ENCODE results near the gene PDLIM1. TPM values are rescaled to one million over a fixed set of nuclear protein-coding genes. Genes with fewer than 3 reads are reported as not detected.
"Not testable (repeated sequence)": the region's sequence is repeated elsewhere in the genome, so short reads cannot be mapped to it uniquely, and the experiment has no call there.

The PDLIM1 gene
- total RNA-seq, 1 donor from 2014 or later, result 51.1 TPM

DNA sequence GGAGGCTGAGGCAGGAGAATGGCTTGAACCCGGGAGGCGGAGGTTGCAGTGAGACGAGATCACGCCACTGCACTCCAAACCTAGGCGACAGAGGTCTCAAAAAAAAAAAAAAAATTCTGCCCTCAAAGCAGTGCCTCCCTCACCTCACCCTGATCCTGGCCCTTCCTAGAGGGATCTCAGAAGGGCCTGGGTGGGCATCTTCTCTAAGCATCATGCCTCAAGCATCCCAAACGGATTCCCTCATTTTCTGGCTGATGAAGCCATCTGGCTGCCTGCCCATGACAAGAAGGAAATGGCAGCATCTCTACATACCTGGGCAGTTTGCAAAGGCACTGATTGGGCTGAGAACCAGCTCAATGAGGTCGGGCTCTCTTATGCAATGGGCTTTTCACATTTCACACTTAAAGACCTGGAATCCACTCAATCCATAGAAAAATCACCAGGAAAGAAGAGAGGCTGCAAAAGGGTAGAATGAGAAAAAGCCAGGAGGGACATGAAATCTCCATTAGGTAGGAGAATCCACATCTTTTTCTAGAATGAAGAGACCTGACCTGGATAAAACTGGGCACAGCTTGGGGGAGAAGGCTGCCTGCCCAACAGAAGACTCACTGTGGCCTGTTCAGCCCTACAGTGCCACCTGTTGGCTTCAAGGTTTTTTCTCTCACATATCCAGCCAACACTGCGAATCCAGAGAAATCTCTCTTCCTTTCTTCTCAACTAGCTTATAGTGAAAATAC, 48.1 kb downstream of the PDLIM1 start:
- peak in 1 of 2 donors; percentile 60 for DNase-seq (ENCODE audit: low read depth in 2 of 2)

DNA sequence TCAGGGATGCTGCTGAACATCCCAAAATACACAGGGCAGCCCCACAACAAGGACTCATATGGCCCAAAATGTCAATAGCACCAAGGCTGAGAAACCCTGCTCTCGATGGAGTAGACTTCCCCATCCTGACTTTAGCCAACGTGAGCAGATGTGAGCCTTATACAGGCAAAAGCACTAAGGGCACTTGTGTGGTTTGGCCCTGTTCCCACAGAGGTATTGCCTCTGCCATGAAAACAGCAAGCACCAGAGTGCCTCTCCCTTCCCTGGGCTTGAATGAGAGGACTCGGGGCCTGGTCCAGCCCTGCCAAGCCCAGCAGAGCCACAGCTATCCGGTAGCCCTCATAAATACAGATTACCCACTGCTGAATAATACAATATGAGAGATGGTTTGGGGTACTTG, 49.3 kb downstream of the PDLIM1 start:
- DNase-seq (ENCODE audit: low read depth in 2 of 2), result no peak

DNA sequence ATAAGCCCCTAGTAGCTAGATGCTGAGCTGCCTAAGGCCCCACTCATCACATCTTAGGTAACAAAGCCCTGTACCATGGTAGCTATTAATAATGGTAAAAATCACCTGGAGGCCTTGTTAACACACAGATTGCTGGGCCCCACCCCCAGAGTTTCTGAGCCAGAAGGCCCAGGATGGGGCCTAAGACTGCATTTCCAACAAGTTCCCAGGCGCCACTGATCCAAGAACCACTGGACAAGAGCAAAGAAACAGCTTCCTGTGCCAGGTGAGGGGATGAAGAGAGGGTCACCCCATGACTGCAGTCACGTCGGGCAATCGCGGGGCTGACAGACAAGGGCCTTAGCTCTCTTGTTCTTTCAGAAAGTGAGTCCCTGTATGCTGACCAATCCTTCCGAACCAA, 50.0 kb downstream of the PDLIM1 start:
- DNase-seq (ENCODE audit: low read depth in 2 of 2), result no peak

DNA sequence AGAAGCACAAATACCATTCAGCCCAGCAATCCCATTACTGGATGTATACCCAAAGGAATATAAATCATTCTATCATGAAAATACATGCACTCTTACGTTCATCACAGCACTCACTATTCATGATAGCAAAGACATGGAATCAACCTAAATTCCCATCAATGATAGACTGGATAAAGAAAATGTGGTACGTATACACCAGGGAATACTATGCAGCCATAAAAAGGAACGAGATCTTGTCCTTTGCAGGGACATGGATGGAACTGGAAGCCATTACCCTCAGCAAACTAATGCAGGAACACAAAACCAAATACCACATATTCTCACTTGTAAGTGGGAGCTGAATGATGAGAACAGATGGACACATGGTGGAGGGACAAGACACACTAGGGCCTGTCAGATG, 50.7 kb downstream of the PDLIM1 start:
- not testable (repeated sequence) for DNase-seq (ENCODE audit: low read depth in 2 of 2)

DNA sequence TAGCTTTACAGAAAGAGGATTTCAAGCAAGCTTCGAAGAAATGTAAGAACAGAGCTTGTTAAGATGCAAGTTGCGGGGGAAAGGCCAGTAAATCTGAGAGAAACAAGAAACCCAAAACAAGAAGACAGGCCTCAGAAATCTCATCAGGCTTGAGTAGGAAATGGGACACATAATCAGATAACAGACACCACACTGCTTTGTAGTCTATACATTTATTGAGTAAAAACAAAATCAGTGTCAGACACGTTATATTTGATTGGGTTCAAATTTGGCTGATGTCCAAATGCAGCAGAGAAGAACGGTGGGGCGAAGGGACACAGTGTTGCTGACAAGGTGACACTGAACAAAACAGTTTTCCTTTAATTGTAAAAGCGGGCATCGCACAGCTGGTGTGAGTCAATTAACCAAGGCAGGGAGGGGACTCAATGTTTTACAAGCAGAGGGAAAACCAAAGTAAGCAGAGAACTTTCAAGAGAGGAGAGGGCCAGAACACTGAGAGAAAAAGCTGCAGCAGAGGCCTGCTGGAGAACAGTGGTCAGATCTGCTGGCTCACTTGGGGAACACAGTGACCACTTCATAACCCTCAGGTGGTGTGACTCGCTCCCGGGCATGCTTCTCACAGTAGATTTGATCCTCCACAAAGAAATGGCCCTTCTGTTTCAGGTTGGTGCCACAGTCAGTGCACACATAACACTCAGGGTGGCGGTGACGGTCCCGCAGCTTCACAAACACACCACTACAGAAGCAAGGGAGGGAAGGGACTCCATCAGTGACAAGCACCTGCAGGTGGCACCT, 53.2 kb downstream of the PDLIM1 start:
- no peak for DNase-seq (ENCODE audit: low read depth in 2 of 2)

DNA sequence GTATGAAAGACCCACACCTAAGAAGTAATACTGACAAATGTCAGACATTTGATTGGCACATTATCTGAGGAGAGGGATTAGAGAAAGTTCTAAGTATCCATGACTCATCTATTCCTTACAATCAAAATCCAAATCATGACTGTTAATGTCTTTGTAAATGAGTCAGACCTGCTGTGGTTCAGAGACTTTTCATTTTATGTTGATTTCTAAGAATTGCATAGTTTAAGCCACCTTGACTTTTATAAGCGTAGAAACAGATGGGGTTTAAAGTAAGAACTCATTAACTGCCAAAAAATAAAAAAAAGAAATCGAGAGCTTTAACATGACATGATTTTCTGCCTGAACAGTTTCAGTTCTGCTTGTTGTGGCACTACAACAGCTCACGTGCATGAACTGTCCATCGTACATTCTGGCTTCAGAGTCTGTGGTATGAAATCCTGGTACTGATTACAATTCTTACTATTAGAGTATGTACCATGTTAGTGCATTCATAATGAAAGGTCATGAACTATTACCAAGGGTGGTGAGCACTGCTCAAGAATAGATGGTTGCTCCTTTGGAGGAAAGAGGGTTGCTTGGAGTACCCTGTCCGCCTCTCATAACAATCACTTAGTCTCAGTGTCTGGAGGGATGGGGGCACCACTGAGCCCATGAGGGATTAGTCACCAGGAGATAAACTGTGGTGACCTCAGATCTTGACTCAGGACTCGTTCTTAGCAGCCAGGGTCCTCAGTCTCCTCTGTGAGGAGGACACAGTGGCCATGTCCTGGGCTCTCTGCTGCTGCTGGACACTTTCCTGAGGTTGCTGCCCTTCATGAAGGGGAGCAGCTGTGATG, 54.5 kb downstream of the PDLIM1 start:
- peak in 1 of 2 donors; percentile 43 for DNase-seq (ENCODE audit: low read depth in 2 of 2)

DNA sequence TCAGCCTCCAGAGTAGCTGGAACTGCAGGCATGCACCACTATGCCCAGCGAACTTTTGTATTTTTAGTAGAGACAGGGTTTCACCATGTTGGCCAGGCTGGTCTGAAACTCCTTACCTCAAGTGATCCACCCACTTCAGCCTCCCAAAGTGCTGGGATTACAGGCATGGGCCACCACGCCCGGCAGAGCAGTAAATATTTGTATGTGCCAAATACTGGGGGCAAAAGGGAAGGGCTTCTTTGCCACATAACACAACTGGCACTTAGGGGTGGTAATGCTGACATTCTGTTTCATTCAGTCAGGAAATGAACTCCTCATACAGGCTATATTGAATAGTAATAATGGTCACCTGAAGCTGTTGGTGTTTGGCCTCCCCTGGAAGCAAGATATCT, 55.1 kb downstream of the PDLIM1 start:
- DNase-seq (ENCODE audit: low read depth in 2 of 2), result no peak

DNA sequence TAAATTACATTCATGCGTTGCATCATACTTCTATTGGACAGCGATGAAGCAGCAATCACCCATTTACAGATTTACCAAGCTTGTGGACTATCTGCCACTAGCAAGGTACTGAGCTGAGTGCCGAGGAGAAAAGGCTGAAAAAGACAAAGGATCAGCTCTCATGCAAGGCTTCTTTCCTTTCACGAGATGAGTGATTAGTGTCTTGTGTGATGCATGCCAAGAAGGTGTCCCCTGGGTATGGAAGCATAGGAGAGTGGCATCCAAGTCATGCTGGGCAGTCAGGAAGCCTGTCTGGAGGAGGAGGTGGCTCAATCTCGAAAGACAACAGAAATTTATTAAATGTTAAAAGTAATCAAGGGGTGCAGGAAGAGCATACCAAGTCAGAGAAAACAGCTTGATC, 55.9 kb downstream of the PDLIM1 start:
- no peak for DNase-seq (ENCODE audit: low read depth in 2 of 2)

DNA sequence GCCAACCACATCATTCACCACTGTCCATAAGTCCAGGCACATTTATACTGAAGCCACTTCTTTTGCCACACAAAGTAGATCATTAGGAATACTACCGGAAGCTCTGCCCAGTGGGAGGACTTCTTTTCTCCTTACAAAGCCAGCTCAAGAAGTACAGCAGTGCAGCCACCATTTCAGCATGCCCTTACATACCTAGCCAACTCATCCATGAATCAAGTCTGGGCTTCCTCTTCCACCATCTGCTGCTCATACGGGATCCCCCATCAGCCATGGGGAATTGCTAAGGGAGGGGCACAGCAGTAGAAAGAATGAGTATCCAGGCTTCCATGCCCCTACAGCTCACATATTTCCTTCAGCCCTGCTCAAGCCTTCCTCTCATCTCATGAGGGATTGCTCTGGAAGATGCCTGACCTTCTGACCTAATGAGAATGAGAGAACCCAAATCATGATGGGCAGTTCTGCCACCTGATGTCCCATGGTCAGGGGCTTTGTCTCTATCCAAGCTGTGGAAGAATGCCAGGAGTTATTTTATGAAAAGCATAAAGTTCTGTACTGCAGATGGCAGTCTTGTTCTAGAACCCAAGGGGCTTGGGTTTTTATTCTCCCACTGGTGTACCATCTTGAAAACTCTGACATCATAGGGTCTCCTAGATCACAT, 57.3 kb downstream of the PDLIM1 start:
- no peak for DNase-seq (ENCODE audit: low read depth in 2 of 2)

DNA sequence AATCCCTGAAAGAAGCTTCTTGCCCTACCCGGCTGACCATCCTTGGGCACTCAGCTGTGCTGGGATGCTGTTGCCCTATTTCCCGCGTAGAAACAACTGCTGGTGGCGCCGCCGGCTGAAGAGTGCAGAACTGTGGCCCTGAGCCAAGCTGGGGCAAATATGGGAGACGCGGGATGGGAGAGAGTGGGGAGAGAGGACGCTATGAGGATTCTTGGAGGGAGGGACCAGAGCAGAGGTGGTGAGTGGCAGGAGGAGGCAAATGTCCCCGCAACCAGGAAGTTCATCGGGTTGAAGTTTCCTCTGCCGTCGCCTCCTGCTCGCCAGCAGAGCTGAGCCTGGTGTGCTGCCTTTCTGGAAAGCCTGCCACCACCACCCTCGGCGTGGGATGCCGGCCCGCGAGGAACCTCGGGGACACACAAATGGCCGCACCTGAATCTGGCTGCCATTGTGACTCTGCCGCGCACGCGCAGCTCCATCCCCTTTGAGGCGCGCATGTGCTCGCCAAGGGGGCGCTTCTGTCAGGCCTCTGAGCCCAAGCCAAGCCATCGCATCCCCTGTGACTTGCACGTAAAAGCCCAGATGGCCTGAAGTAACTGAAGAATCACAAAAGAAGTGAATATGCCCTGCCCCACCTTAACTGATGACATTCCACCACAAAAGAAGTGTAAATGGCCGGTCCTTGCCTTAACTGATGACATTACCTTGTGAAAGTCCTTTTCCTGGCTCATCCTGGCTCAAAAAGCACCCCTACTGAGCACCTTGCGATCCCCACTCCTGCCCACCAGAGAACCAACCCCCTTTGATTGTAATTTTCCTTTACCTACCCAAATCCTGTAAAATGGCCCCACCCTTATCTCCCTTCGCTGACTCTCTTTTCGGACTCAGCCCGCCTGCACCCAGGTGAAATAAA, 59.9 kb downstream of the PDLIM1 start:
- DNase-seq (ENCODE audit: low read depth in 2 of 2), result peak in 1 of 2 donors; percentile 32

DNA sequence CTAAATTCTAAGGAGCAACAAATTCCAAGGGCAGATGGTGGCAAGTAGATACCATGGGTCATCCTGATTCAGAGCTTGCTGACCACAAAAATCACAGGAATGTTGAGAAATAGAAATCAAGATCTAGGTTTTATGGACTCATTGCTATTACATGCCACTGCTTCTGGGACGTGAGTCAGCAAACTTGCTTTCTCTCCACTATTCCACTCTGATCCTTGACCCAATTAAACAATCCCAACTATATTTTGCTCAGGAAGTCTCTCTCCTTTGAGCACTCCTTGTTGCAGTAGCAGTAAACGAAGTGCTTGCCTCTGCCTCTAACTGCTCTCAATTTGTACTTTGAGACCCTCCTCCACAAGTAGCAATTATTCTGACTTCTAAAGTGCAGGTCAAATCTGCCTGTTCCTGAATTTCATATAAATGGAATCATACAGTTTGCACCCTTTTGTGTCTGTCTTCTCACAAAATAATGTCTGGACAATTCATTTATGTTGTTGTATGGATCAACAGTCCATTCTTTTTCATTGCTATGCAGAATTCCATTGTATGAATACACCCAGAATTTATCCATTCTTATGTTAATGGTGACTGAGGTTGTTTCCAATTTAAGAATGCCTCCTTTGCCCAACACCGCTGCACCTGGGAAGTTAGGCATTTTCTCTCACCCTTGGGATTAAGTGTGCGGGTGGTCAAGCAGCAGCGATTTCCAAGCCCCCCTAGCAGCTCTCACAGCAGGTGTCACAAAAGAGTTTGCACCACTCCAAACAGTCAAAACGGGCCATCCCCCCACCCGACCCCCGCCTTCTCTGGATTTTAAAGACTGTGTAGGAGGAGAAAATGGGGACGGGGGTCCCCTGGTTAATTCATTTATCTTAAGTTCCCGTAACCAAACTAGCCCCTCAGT, 60.8 kb downstream of the PDLIM1 start:
- peak in 1 of 2 donors; percentile 71 for DNase-seq (ENCODE audit: low read depth in 2 of 2)

DNA sequence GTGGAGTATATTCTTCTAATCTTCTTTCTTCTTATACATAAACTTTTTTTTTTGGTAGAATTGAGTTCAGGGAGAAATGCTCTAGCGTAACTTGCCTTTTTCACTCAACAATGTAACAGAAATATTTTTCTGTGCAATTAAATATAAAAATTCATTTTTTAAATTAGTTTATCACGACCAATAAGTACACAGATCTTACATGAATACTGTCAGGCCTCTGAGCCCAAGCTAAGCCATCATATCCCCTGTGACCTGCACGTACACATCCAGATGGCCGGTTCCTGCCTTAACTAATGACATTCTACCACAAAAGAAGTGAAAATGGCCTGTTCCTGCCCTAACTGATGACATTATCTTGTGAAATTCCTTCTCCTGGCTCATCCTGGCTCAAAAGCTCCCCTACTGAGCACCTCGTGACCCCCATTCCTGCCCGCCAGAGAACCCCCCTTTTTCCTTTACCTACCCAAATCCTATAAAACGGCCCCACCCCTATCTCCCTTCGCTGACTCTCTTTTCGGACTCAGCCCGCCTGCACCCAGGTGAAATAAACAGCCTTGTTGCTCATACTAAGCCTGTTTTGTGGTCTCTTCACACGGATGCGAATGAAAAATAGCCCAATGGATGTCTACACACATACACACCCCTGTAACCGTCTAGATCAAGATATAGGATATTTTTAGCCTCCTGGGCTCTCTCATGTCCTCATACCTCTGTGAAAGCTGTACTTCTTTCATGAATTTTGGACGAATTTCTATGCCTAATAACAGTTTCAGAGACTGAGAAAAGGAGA, 61.7 kb downstream of the PDLIM1 start:
- not testable (repeated sequence) for DNase-seq (ENCODE audit: low read depth in 2 of 2)

DNA sequence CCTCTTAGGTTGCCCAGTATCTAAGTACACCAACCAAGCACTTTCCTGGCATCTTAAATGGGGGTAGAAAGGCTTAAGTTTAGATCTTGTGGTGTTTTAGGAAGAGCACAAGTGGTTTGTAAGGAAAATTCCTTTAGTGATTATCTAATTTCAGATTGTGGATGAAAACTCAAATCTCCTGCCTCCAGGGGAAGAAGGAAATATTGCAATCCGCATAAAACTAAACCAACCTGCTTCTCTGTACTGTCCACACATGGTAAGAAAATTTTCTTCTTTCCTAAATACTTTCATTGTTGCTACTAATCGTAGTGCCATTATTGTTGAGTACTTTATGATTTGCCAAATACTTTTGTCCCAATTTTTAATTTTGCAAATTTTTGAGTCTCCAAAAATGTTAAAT, 65.7 kb downstream of the PDLIM1 start:
- no peak for DNase-seq (ENCODE audit: low read depth in 2 of 2)

DNA sequence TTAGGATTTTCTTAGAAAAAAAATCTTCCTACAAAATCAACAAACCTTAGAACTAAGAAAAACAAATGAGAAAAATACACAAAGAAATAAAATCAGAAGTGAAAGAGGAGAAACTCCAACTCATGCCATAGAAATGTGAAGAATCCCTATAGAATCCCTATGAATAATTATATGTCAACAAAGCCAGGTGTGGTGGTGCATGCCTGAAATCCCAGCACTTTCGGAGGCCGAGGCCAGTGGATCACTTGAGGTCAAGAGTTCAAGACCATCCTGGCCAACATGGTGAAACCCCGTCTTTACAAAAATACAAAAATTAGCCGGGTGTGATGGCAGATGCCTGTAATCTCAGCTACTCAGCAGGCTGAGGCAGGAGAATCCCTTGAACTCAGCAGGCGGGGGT, 69.7 kb downstream of the PDLIM1 start:
- no peak for DNase-seq (ENCODE audit: low read depth in 2 of 2)

DNA sequence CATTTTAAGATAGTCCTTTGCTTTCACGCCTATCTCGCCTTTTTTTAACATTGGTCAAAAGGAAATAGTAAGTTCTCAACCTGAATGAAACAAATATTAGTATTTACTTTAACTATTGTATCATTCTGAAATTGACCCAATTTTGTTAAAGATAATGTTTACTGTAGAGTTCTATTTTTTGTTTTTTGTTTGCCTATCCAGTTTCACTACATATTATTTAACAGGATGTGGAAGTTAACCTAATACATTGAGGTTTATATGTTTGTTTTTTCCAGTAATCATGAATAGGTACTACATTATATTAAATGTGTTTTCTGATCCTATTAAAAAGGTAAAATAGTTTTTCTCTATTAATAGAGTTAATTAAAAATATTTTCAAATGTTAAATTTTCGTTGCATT, 70.3 kb downstream of the PDLIM1 start:
- no peak for DNase-seq (ENCODE audit: low read depth in 2 of 2)

DNA sequence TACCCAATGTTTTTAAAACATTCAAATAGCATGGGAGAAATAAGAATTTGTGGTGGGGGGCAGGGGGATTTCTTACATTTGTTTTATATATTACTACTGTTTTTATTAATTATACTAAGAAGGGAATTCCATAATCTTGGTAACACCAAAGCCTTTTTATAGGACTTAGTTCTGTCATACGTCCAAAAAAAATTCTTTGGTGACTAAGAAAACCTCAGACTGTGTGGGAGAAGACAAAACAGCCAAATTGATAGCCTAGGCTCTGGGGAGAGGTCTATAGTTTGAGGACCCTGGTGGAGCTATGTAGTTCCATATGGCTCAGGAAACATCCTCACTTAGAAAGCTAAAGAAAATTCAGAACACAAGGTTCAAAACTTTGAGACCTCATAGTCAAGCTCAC, 73.3 kb downstream of the PDLIM1 start:
- DNase-seq (ENCODE audit: low read depth in 2 of 2), result no peak

DNA sequence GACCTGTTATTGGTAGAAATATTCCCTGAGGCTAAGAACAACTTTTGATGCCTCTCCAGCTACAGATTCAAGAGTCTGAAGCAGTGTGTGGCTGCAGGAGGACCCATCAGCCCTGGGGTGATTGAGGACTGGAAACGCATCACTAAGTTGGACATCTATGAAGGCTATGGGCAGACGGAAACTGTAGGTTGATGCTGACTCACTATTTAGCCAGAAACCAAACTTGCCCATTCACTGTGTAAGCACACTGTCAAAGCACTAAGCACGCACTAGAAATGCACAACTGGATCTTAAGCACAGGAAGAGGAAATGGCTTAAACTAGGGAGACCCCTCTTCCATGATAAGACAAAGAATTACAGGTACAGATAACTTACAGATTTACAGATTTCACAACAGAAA, 76.0 kb downstream of the PDLIM1 start:
- no peak for DNase-seq (ENCODE audit: low read depth in 2 of 2)

DNA sequence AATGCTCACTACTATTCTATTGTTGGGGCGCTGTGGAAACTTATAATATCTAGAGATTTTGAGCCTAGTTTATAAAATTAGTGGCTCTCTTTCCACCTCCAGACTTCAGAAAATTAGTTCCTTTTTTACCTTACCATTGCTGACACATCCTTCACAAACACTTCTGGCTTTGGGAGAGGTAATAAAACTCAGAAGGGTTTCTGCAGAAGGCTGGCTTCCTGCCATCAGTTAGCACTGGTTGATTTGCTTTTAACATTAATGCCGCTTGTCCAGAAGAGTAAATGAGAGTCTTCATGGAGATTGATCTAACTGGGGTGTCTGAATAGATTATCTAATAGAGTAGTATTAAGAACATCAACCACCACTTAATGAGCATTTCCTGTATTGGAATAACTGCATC, 76.4 kb downstream of the PDLIM1 start:
- no peak for DNase-seq (ENCODE audit: low read depth in 2 of 2)
